Measurements from ENCODE around the gene TRIM49.
"Not testable (repeated sequence)": the region's sequence is repeated elsewhere in the genome, so short reads cannot be mapped to it uniquely, and the experiment has no call there.

Gene TRIM49

GRCh38 chr11:89808475-89808874 is at the start of gene TRIM49:
TSS of gene TRIM49 (minus strand) at chr11:89808575. CDS start at chr11:89804469, 4,106 bp downstream.
- FAIRE-seq: not testable (repeated sequence)

- FAIRE-seq: not testable (repeated sequence)
Measured at GRCh38 chr11:89826694-89827093, 18.3 kb upstream of the TRIM49 start.

- FAIRE-seq: not testable (repeated sequence)
Measured at GRCh38 chr11:89820008-89820407, 11.6 kb upstream of the TRIM49 start.

GRCh38 chr11:89813535-89813934 is 5.2 kb upstream of the TRIM49 start:
- FAIRE-seq: not testable (repeated sequence)

GRCh38 chr11:89787506-89788063 is 20.8 kb downstream of the TRIM49 start:
- FAIRE-seq: not testable (repeated sequence)

GRCh38 chr11:89785726-89786125 is 22.6 kb downstream of the TRIM49 start:
- not testable (repeated sequence) for FAIRE-seq

- not testable (repeated sequence) for FAIRE-seq
Measured at GRCh38 chr11:89750822-89751221, 57.6 kb downstream of the TRIM49 start.

Measured in islet of Langerhans (tissue), 1 donor.